Measurements from ENCODE around the gene ZNF276. TPM values are rescaled to one million over a fixed set of nuclear protein-coding genes. Genes with fewer than 3 reads are reported as not detected.

Gene ZNF276
- total RNA-seq, 1 donor from 2014 or later, result 15.1 TPM

Other genes starting within 250 kb of the ZNF276 start
- 21.4 TPM for gene ANKRD11, start 231.0 kb upstream of the ZNF276 start, total RNA-seq
- gene SPG7, start 213.1 kb upstream of the ZNF276 start, total RNA-seq, result 83.0 TPM
- 2,337 TPM for gene RPL13, start 160.9 kb upstream of the ZNF276 start, total RNA-seq
- gene CPNE7, start 145.8 kb upstream of the ZNF276 start, total RNA-seq, result not detected
- gene DPEP1, start 107.9 kb upstream of the ZNF276 start, total RNA-seq, result not detected
- 40.2 TPM for gene CHMP1A, start 63.8 kb upstream of the ZNF276 start, total RNA-seq
- gene SPATA33, start 63.7 kb upstream of the ZNF276 start, total RNA-seq, result 2.1 TPM
- gene CDK10, start 34.8 kb upstream of the ZNF276 start, total RNA-seq, result 17.7 TPM
- gene SPATA2L, start 19.8 kb upstream of the ZNF276 start, total RNA-seq, result 6.8 TPM
- gene VPS9D1, start 639 bp upstream of the ZNF276 start, total RNA-seq, result 3.1 TPM
- 9.9 TPM for gene FANCA, start 95.1 kb downstream of the ZNF276 start, total RNA-seq
- 2.1 TPM for gene SPIRE2, start 106.9 kb downstream of the ZNF276 start, total RNA-seq
- 121 TPM for gene TCF25, start 152.1 kb downstream of the ZNF276 start, total RNA-seq
- 0.52 TPM for gene MC1R, start 197.3 kb downstream of the ZNF276 start, total RNA-seq
- gene TUBB3, start 201.8 kb downstream of the ZNF276 start, total RNA-seq, result 18.3 TPM
- gene DEF8, start 227.2 kb downstream of the ZNF276 start, total RNA-seq, result 22.4 TPM